ENCODE measurements around the gene TLX3.

TLX3 gene

GRCh38 chr5:171318026-171318425 is 9.0 kb downstream of the TLX3 start:
- no peak for TF ChIP-seq CTCF (IDR thresholded peaks at IDR 0.05)

- no peak for TF ChIP-seq CTCF (IDR thresholded peaks at IDR 0.05)
Measured at GRCh38 chr5:171321447-171321846, 12.4 kb downstream of the TLX3 start.

GRCh38 chr5:171322527-171322926 is 13.5 kb downstream of the TLX3 start:
- TF ChIP-seq CTCF (IDR thresholded peaks at IDR 0.05): no peak

GRCh38 chr5:171323007-171323406 is 14.0 kb downstream of the TLX3 start:
- TF ChIP-seq CTCF (IDR thresholded peaks at IDR 0.05): no peak

GRCh38 chr5:171323806-171324632 is 15.0 kb downstream of the TLX3 start:
- no peak for TF ChIP-seq CTCF (IDR thresholded peaks at IDR 0.05)

GRCh38 chr5:171330021-171330420 is 21.0 kb downstream of the TLX3 start:
- no peak for TF ChIP-seq CTCF (IDR thresholded peaks at IDR 0.05)

GRCh38 chr5:171335616-171336015 is 26.6 kb downstream of the TLX3 start:
- TF ChIP-seq CTCF (IDR thresholded peaks at IDR 0.05): no peak

All from LNCAP (cell line).